Brain pericyte (primary cell): ENCODE data around the gene FDPS.
"Not testable (repeated sequence)": the region's sequence is repeated elsewhere in the genome, so short reads cannot be mapped to it uniquely, and the experiment has no call there.

Experiments
- DNase-seq: peaks from one replicate; pipeline ENCODE4 v3.0.0-alpha.2; 2012; ENCODE audit warnings: low read depth, low spot score

Gene FDPS

GRCh38 chr1:155285631-155286044 lies 23.0 kb upstream of the FDPS start:
- DNase-seq: no peak

- DNase-seq: no peak
Measured at GRCh38 chr1:155286544-155286943, 22.1 kb upstream of the FDPS start.

- no peak for DNase-seq
Measured at GRCh38 chr1:155287987-155288543, 20.6 kb upstream of the FDPS start.

GRCh38 chr1:155291006-155291405 lies 17.7 kb upstream of the FDPS start:
- DNase-seq: not testable (repeated sequence)

- DNase-seq: no peak
Measured at GRCh38 chr1:155293086-155293749, 15.4 kb upstream of the FDPS start.

GRCh38 chr1:155294520-155295182 lies 14.0 kb upstream of the FDPS start:
- no peak for DNase-seq

GRCh38 chr1:155295183-155295941 lies 13.3 kb upstream of the FDPS start:
- DNase-seq: no peak

- DNase-seq: no peak
Measured at GRCh38 chr1:155295942-155296267, 12.8 kb upstream of the FDPS start.

- DNase-seq: no peak
Measured at GRCh38 chr1:155296661-155297060, 12.0 kb upstream of the FDPS start.

GRCh38 chr1:155297384-155297783 lies 11.3 kb upstream of the FDPS start:
- no peak for DNase-seq

- DNase-seq: no peak
Measured at GRCh38 chr1:155300024-155300423, 8.6 kb upstream of the FDPS start.

GRCh38 chr1:155300553-155301329 lies 7.9 kb upstream of the FDPS start:
- DNase-seq: no peak

- no peak for DNase-seq
Measured at GRCh38 chr1:155301342-155301841, 7.3 kb upstream of the FDPS start, which contains the start of gene PKLR. Gene PKLR, minus strand, starts transcription at chr1:155301438. Its CDS starts 43 bp downstream, at chr1:155301395.

- no peak for DNase-seq
Measured at GRCh38 chr1:155304558-155305063, 4.1 kb upstream of the FDPS start.

GRCh38 chr1:155305881-155306391 lies 2.7 kb upstream of the FDPS start:
- DNase-seq: no peak

GRCh38 chr1:155307247-155307740 lies 1.4 kb upstream of the FDPS start:
- no peak for DNase-seq

- no peak for DNase-seq
Measured at GRCh38 chr1:155309423-155310021, 856 bp downstream of the FDPS start.

- no peak for DNase-seq
Measured at GRCh38 chr1:155313261-155313660, 4.6 kb downstream of the FDPS start.

- no peak for DNase-seq
Measured at GRCh38 chr1:155316922-155317321, 8.3 kb downstream of the FDPS start.

- no peak for DNase-seq
Measured at GRCh38 chr1:155318082-155318481, 9.4 kb downstream of the FDPS start.
